ENCODE measurements around the gene STAB1. TPM values are rescaled to one million over a fixed set of nuclear protein-coding genes. Genes with fewer than 3 reads are reported as not detected.

STAB1 gene
- total and polyA plus RNA-seq, 2 of the 13 experiments (the other 11 are each of a cell fraction or from before 2014, with no cell fraction given), result 0.09 to 0.34 TPM

DNA sequence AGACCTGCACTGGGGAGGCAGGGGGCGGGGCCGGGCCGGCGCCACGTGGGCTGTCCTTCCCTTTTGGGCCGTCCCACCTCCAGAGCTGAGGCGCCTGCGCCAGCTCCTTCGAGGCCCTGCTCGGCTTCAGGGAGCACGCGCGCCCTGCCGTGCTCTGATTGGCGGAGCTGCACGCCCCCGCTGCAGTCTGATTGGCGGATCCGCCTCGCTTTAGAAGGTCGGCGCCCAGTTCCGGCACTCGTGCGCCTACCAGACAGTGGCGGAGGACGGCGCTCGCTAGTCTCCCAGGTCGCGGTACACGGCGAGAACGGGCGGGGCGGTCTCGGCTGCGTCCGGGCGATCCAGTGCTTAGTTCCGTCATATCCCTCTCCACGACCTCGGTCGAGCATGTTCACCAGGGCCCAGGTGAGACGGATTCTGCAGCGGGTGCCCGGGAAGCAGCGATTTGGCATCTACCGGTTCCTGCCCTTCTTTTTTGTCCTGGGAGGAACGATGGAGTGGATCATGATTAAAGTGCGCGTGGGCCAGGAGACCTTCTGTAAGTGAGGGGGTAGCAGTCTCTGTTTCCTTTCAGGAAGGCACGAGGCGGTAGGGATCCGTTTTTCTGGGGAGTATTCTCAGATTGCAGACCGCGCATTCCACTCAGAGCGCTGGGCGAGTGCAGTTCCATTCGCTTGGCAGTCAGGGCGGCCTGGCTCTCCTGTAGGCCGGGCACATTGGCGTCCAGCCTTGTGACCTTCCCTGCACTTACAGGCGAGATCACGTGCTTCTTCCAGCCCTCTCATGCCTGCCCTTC lies 41.4 kb downstream of the STAB1 start, which contains the start of gene UQCC5 (continued):
- TF ChIP-seq GLI4 (CRISPR knock-in tag; IDR thresholded peaks at IDR 0.05; ENCODE audit: borderline replicate concordance) (no peak), SETDB1 (CRISPR knock-in tag; IDR thresholded peaks at IDR 0.05; ENCODE audit: borderline replicate concordance) (no peak), ZNF564 (CRISPR knock-in tag; IDR thresholded peaks at IDR 0.05) (peak; percentile 78), IRF9 (CRISPR knock-in tag; IDR thresholded peaks at IDR 0.05; ENCODE audit: borderline replicate concordance) (peak; percentile 58; the same call in 1 of the 2 replicates), ETV5 (CRISPR knock-in tag; IDR thresholded peaks at IDR 0.05; ENCODE audit: borderline replicate concordance) (peak; percentile 90), CCDC6 (CRISPR knock-in tag; IDR thresholded peaks at IDR 0.05) (peak; percentile 99), ZNF563 (CRISPR knock-in tag; IDR thresholded peaks at IDR 0.05) (peak; percentile 96), FOXA1 (IDR thresholded peaks at IDR 0.05) (no peak), FOXA1 (CRISPR knock-in tag; IDR thresholded peaks at IDR 0.05) (no peak), TEAD2 (CRISPR knock-in tag; IDR thresholded peaks at IDR 0.05) (peak; percentile 29; the same call in 1 of the 2 replicates), SYNCRIP (IDR thresholded peaks at IDR 0.05; ENCODE audit: insufficient read depth, low read depth, low read length) (no peak), FOXK1 (CRISPR knock-in tag; IDR thresholded peaks at IDR 0.05; ENCODE audit: borderline replicate concordance, low read depth) (no peak), ZNF232 (CRISPR knock-in tag; IDR thresholded peaks at IDR 0.05; ENCODE audit: borderline replicate concordance) (peak; percentile 61; the same call in 1 of the 2 replicates), TOPORS (CRISPR knock-in tag; IDR thresholded peaks at IDR 0.05) (no peak), CHD2 (IDR thresholded peaks at IDR 0.05; ENCODE audit: low read depth, low read length) (peak; percentile 89), ZNF121 (CRISPR knock-in tag; IDR thresholded peaks at IDR 0.05) (no peak), TSC22D2 (CRISPR knock-in tag; IDR thresholded peaks at IDR 0.05; ENCODE audit: borderline replicate concordance) (no peak), ZNF430 (CRISPR knock-in tag; IDR thresholded peaks at IDR 0.05) (peak; percentile 78), ZNF782 (CRISPR knock-in tag; IDR thresholded peaks at IDR 0.05; ENCODE audit: borderline replicate concordance) (peak; percentile 55; the same call in 1 of the 2 replicates), KDM5B (CRISPR knock-in tag; IDR thresholded peaks at IDR 0.05; ENCODE audit: borderline replicate concordance) (peak; percentile 89), SMAD3 (CRISPR knock-in tag; IDR thresholded peaks at IDR 0.05) (no peak; the same call in 1 of the 2 replicates)
- TF ChIP-seq, protein P1, sequence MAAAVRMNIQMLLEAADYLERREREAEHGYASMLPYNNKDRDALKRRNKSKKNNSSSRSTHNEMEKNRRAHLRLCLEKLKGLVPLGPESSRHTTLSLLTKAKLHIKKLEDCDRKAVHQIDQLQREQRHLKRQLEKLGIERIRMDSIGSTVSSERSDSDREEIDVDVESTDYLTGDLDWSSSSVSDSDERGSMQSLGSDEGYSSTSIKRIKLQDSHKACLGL (CRISPR knock-in tag; IDR thresholded peaks at IDR 0.05), result peak; percentile 94
- TF ChIP-seq, protein P2, sequence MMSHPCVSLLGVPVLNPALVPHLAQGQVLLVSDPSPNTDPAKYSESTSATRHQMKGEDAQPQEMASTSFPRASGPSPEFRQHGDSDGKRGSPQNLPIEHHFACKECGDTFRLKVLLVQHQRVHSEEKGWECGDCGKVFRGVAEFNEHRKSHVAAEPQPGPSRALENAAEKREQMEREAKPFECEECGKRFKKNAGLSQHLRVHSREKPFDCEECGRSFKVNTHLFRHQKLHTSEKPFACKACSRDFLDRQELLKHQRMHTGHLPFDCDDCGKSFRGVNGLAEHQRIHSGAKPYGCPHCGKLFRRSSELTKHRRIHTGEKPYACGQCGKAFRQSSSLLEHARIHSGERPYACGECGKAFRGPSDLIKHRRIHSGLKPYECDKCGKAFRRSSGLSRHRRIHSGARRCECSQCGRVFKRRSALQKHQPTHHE (CRISPR knock-in tag; IDR thresholded peaks at IDR 0.05; ENCODE audit: borderline replicate concordance), result peak; percentile 69; the same call in 1 of the 2 replicates
- TF ChIP-seq, protein P3, sequence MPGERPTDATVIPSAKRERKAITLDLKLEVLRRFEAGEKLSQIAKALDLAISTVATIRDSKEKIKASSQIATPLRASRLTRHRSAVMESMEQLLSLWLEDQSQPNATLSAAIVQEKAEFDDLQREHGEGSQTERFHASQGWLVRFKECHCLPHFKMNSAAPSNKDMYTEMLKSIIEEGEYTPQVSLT (CRISPR knock-in tag; IDR thresholded peaks at IDR 0.05; ENCODE audit: borderline replicate concordance, low read depth), result no peak
- TF ChIP-seq, protein P4, sequence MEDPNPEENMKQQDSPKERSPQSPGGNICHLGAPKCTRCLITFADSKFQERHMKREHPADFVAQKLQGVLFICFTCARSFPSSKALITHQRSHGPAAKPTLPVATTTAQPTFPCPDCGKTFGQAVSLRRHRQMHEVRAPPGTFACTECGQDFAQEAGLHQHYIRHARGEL (CRISPR knock-in tag; IDR thresholded peaks at IDR 0.05), result no peak
- TF ChIP-seq, protein P5, sequence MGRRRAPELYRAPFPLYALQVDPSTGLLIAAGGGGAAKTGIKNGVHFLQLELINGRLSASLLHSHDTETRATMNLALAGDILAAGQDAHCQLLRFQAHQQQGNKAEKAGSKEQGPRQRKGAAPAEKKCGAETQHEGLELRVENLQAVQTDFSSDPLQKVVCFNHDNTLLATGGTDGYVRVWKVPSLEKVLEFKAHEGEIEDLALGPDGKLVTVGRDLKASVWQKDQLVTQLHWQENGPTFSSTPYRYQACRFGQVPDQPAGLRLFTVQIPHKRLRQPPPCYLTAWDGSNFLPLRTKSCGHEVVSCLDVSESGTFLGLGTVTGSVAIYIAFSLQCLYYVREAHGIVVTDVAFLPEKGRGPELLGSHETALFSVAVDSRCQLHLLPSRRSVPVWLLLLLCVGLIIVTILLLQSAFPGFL (CRISPR knock-in tag; IDR thresholded peaks at IDR 0.05), result peak; percentile 66; the same call in 1 of the 2 replicates

Measured in HepG2 (cell line).